Upper lobe of left lung (tissue), 6 donors: Measurements from ENCODE around the gene PCBP3. TPM values are rescaled to one million over a fixed set of nuclear protein-coding genes. Genes with fewer than 3 reads are reported as not detected.
"Not testable (repeated sequence)": the region's sequence is repeated elsewhere in the genome, so short reads cannot be mapped to it uniquely, and the experiment has no call there.

ENCODE experiments used
- ATAC-seq, 2 donors: fragments of 200-7000 bp; cut with Tn5 transposase; one replicate each; pipeline ENCODE4 v1.9.1; 2022; ENCODE audit warnings: mild to moderate bottlenecking in 2 of 2, moderate library complexity in 2 of 2; ENCODE audit not compliant: low FRiP score in 2 of 2
- DNase-seq, 2 donors: peaks; one replicate each; pipeline ENCODE4 v3.0.0-alpha.2; 2019 to 2020
- H3K27ac ChIP-seq, 4 donors: fragments of 200-600 bp; sonication (generic); one replicate each; pipeline ENCODE4 v1.5.1; 2016 to 2019
- H3K27me3 ChIP-seq, 4 donors: fragments of 200-600 bp; sonication (generic); one replicate each; pipeline ENCODE4 v1.5.1; 2017 to 2019
- H3K36me3 ChIP-seq, 4 donors: fragments of 200-600 bp; sonication (generic); one replicate each; pipeline ENCODE4 v1.5.1; 2016 to 2019
- H3K4me1 ChIP-seq, 4 donors: fragments of 200-600 bp; sonication (generic); one replicate each; pipeline ENCODE4 v1.5.1; 2018 to 2019
- H3K4me3 ChIP-seq, 4 donors: fragments of 200-600 bp; sonication (generic); one replicate each; pipeline ENCODE4 v1.5.1; 2017 to 2019; ENCODE audit warnings: mild to moderate bottlenecking in 2 of 4, moderate library complexity in 1 of 4
- H3K9me3 ChIP-seq, 4 donors: fragments of 200-600 bp; sonication (generic); one replicate each; pipeline ENCODE4 v1.5.1; 2018 to 2019
- CTCF ChIP-seq, 6 experiments: fragments of 450-650 bp in 4 of 6; fragments of 200-600 bp in 2 of 6; sonication (generic) in 2 of 6; IDR thresholded peaks; one replicate each; pipeline ENCODE4 v1.5.1; 2016 to 2019; ENCODE audit warnings: antibody characterized with exemption in 6 of 6
- EP300 ChIP-seq, 4 donors: sonication (generic); formaldehyde crosslinking; IDR thresholded peaks; one replicate each; pipeline ENCODE4 v1.5.1; 2017; ENCODE audit warnings: antibody characterized with exemption in 4 of 4, control low read depth in 2 of 4
- POLR2A ChIP-seq, 4 donors: fragments of 450-650 bp; IDR thresholded peaks; one replicate each; pipeline ENCODE4 v1.5.1; 2016 to 2017; ENCODE audit warnings: antibody characterized with exemption in 4 of 4, mild to moderate bottlenecking in 2 of 4
- POLR2AphosphoS5 ChIP-seq, 2 donors: sonication (generic); formaldehyde crosslinking; IDR thresholded peaks; one replicate each; pipeline ENCODE4 v1.5.1; 2017; ENCODE audit warnings: antibody characterized with exemption in 2 of 2
- WGBS, 2 donors: methylation state at CpG; one replicate each; pipeline ENCODE4 v1.1.5; 2017 to 2018; 5-methylcytosine and 5-hydroxymethylcytosine counted together
- total RNA-seq, 6 donors: library from RNA; depleted of rRNA in 4 of 6; stranded (reverse); fragments of >200 nt in 4 of 6; gene quantifications; one replicate each; pipeline versions ENCODE4 v1.1.0 to v1.2.1, GENCODE V29; 2016 to 2021
- donor health status: DM: no; HTN: no; CAD: no; lungs with moderate emphysema.
- donor health status: DM: no; HTN: yes; CAD: no; lungs with severe emphysema.

PCBP3 gene
- total RNA-seq, 6 donors from 2014 or later = 0.78 to 10.5 (median 3.3) TPM

- H3K27ac ChIP-seq = no peak overlapping the region
- H3K27me3 ChIP-seq = no peaks in the 10 kb centered on the region
- peaks cover 0 to 10% (median 4%) of the 10 kb centered on the region in 4 donors for H3K9me3 ChIP-seq
- no peaks in the 10 kb centered on the region for H3K36me3 ChIP-seq
- ATAC-seq = no peak
- DNase-seq = no peak
- H3K4me3 ChIP-seq = no peak overlapping the region
- H3K4me1 ChIP-seq = no peaks in the 10 kb centered on the region
- 90 to 94% methylated on average over 1 of the region's 1 CpG for WGBS, 2 donors
- TF ChIP-seq EP300 (IDR thresholded peaks at IDR 0.05) (no peak), CTCF (IDR thresholded peaks at IDR 0.05) (no peak), POLR2AphosphoS5 (IDR thresholded peaks at IDR 0.05) (no peak), POLR2A (IDR thresholded peaks at IDR 0.05) (no peak)
Observed at GRCh38 chr21:45669382-45669781, 25.9 kb downstream of the PCBP3 start.

GRCh38 chr21:45670731-45671130 lies 27.2 kb downstream of the PCBP3 start:
- DNase-seq = no peak
- 83 to 84% methylated on average over 3 of the region's 3 CpGs for WGBS, 2 donors
- no peaks in the 10 kb centered on the region for H3K27me3 ChIP-seq
- ATAC-seq = no peak
- H3K9me3 ChIP-seq = peaks cover 0 to 10% (median 4%) of the 10 kb centered on the region in 4 donors
- no peak overlapping the region for H3K27ac ChIP-seq
- TF ChIP-seq POLR2AphosphoS5 (IDR thresholded peaks at IDR 0.05) = no peak
- no peak for TF ChIP-seq EP300 (IDR thresholded peaks at IDR 0.05)
- no peak for TF ChIP-seq POLR2A (IDR thresholded peaks at IDR 0.05)
- no peak for TF ChIP-seq CTCF (IDR thresholded peaks at IDR 0.05)
- H3K4me3 ChIP-seq = no peak overlapping the region
- no peaks in the 10 kb centered on the region for H3K36me3 ChIP-seq
- H3K4me1 ChIP-seq = no peaks in the 10 kb centered on the region

- not testable (repeated sequence) for H3K27ac ChIP-seq, DNase-seq, H3K4me1 ChIP-seq, H3K4me3 ChIP-seq, ATAC-seq, H3K27me3 ChIP-seq, H3K36me3 ChIP-seq, H3K9me3 ChIP-seq
- 78 to 79% methylated on average over 1 of the region's 1 CpG for WGBS, 2 donors
Observed at GRCh38 chr21:45678790-45679189, 35.3 kb downstream of the PCBP3 start.

GRCh38 chr21:45680215-45680614 lies 36.7 kb downstream of the PCBP3 start:
- Histone ChIP-seq H3K4me3 (no peak overlapping the region), H3K4me1 (no peaks in the 10 kb centered on the region), H3K27ac (no peak overlapping the region), H3K9me3 (no peaks in the 10 kb centered on the region), H3K36me3 (no peaks in the 10 kb centered on the region), H3K27me3 (no peaks in the 10 kb centered on the region)
- 34 to 69% methylated on average over 1 of the region's 1 CpG for WGBS, 2 donors
- DNase-seq (no peak), ATAC-seq (no peak)
- TF ChIP-seq POLR2A (IDR thresholded peaks at IDR 0.05) = no peak
- TF ChIP-seq POLR2AphosphoS5 (IDR thresholded peaks at IDR 0.05) = no peak
- TF ChIP-seq CTCF (IDR thresholded peaks at IDR 0.05) = no peak
- TF ChIP-seq EP300 (IDR thresholded peaks at IDR 0.05) = no peak

GRCh38 chr21:45695086-45695485 lies 51.6 kb downstream of the PCBP3 start:
- Histone ChIP-seq H3K4me3 (no peak overlapping the region), H3K36me3 (no peaks in the 10 kb centered on the region), H3K27ac (no peak overlapping the region), H3K9me3 (no peaks in the 10 kb centered on the region), H3K4me1 (no peaks in the 10 kb centered on the region), H3K27me3 (no peaks in the 10 kb centered on the region)
- DNase-seq (no peak), ATAC-seq (no peak)
- TF ChIP-seq CTCF (IDR thresholded peaks at IDR 0.05) (no peak), EP300 (IDR thresholded peaks at IDR 0.05) (no peak), POLR2AphosphoS5 (IDR thresholded peaks at IDR 0.05) (no peak), POLR2A (IDR thresholded peaks at IDR 0.05) (no peak)
- 33 to 39% methylated on average over 2 of the region's 2 CpGs for WGBS, 2 donors
